Ishikawa (cell line): ENCODE measurements around the gene BCL7A.

Experiments used
- CEBPB ChIP-seq: IDR thresholded peaks from 2 replicates; pipeline ENCODE4 v1.6.1; 2012
- CREB1 ChIP-seq: IDR thresholded peaks from 2 replicates; pipeline ENCODE4 v1.6.1; 2012; ENCODE audit warnings: low read depth
- EGR1 ChIP-seq: IDR thresholded peaks from 2 replicates; pipeline ENCODE4 v1.6.1; 2012
- EP300 ChIP-seq: IDR thresholded peaks from 2 replicates; pipeline ENCODE4 v1.6.1; 2012; ENCODE audit warnings: borderline replicate concordance
- FOXM1 ChIP-seq: IDR thresholded peaks from 2 replicates; pipeline ENCODE4 v1.6.1; 2012; ENCODE audit warnings: low read depth, borderline replicate concordance
- MAX ChIP-seq: IDR thresholded peaks from 2 replicates; pipeline ENCODE4 v1.6.1; 2012
- NFIC ChIP-seq: IDR thresholded peaks from 2 replicates; pipeline ENCODE4 v1.6.1; 2012
- RAD21 ChIP-seq: IDR thresholded peaks from 2 replicates; pipeline ENCODE4 v1.6.1; 2012; ENCODE audit warnings: low read depth
- REST ChIP-seq: IDR thresholded peaks from 2 replicates; pipeline ENCODE4 v1.6.1; 2012; ENCODE audit warnings: low read depth, mild to moderate bottlenecking
- TAF1 ChIP-seq: IDR thresholded peaks from 2 replicates; pipeline ENCODE4 v1.6.1; 2012; ENCODE audit warnings: low read depth, mild to moderate bottlenecking
- TCF12 ChIP-seq: IDR thresholded peaks from 2 replicates; pipeline ENCODE4 v1.6.1; 2012; ENCODE audit warnings: low read depth
- TEAD4 ChIP-seq: IDR thresholded peaks from 2 replicates; pipeline ENCODE4 v1.6.1; 2012
- USF1 ChIP-seq: IDR thresholded peaks from 2 replicates; pipeline ENCODE4 v1.6.1; 2012
- YY1 ChIP-seq: IDR thresholded peaks from 2 replicates; pipeline ENCODE4 v1.6.1; 2012; ENCODE audit warnings: low read depth
- ZBTB7A ChIP-seq: IDR thresholded peaks from 2 replicates; pipeline ENCODE4 v1.6.1; 2012; ENCODE audit warnings: low read depth

The BCL7A gene

GRCh38 chr12:122021822-122022392, at the start of gene BCL7A:
Gene BCL7A, plus strand, starts transcription at chr12:122021884. Its CDS starts 208 bp downstream, at chr12:122022092.
- TF ChIP-seq TCF12 (no peak), YY1 (peak; percentile 57; the same call in 1 of the 2 replicates), TAF1 (peak; percentile 40; the same call in 1 of the 2 replicates)

- TF ChIP-seq REST (no peak), RAD21 (no peak), NFIC (no peak), CREB1 (no peak), EP300 (no peak), YY1 (no peak), CEBPB (no peak), ZBTB7A (no peak), EGR1 (no peak), TAF1 (no peak), USF1 (no peak), TEAD4 (no peak), MAX (no peak)
Measured at GRCh38 chr12:121974026-121974985, 47.4 kb upstream of the BCL7A start.

GRCh38 chr12:121975021-121975420, 46.7 kb upstream of the BCL7A start:
- no peak for TF ChIP-seq TAF1
- TF ChIP-seq EP300: no peak
- TF ChIP-seq NFIC: no peak
- no peak for TF ChIP-seq FOXM1
- no peak for TF ChIP-seq MAX
- TF ChIP-seq TCF12: no peak
- no peak for TF ChIP-seq YY1
- no peak for TF ChIP-seq REST
- no peak for TF ChIP-seq RAD21
- no peak for TF ChIP-seq CEBPB
- no peak for TF ChIP-seq ZBTB7A

GRCh38 chr12:121976950-121977349, 44.7 kb upstream of the BCL7A start:
- TF ChIP-seq REST (no peak), USF1 (no peak)
